WI38 (cell line): ENCODE measurements around the gene SIAH2.

Source experiments
- H3K4me3 ChIP-seq: 2 replicates; pipeline ENCODE4 v1.5.1; 2011; ENCODE audit warnings: low read depth, mild to moderate bottlenecking, control low read depth, low read length
- TF ChIP-seq, protein P1 (sequence below): IDR thresholded peaks from 2 replicates; pipeline ENCODE4 v1.5.1; 2012; ENCODE audit warnings: low read depth, mild to moderate bottlenecking, control low read depth, low read length

SIAH2 gene

DNA sequence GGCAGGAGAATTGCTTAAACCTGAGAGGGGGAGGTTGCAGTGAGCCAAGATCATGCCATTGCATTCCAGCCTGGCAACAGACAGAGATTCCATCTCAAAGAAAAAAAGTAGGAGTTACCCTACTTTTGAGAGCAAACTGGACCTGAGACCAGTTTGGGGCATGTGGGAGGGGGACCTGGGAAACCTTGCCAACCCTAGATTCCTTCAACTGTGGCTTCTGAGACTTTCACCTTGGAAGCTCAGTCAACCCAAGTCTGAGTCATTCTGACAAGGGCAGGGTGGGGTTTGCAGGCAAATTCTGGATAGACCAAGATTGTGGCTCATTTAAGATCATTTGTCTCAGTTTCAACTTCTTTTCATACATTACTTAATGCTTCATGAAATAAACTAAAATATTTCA, 23.8 kb upstream of the SIAH2 start:
- no peak overlapping the region for H3K4me3 ChIP-seq
- TF ChIP-seq, protein P1, sequence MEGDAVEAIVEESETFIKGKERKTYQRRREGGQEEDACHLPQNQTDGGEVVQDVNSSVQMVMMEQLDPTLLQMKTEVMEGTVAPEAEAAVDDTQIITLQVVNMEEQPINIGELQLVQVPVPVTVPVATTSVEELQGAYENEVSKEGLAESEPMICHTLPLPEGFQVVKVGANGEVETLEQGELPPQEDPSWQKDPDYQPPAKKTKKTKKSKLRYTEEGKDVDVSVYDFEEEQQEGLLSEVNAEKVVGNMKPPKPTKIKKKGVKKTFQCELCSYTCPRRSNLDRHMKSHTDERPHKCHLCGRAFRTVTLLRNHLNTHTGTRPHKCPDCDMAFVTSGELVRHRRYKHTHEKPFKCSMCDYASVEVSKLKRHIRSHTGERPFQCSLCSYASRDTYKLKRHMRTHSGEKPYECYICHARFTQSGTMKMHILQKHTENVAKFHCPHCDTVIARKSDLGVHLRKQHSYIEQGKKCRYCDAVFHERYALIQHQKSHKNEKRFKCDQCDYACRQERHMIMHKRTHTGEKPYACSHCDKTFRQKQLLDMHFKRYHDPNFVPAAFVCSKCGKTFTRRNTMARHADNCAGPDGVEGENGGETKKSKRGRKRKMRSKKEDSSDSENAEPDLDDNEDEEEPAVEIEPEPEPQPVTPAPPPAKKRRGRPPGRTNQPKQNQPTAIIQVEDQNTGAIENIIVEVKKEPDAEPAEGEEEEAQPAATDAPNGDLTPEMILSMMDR, result no peak

DNA sequence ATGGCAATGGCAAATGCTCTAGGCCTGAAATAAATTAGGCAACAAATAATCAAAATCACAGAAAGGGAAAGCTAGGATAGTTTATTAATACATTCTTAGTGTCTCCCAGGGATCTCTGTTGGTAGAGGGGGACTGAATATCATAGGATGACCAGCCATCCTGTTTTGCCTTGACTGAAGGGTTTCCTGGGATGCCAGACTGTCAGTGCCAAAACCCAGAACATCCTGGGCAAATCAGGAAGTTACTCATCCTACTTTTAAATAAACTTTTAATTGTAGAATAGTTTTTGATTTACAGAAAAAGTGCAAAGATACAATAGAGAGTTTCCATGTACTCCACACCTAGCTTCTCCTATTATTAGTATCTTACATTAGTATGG, 21.8 kb upstream of the SIAH2 start:
- no peak overlapping the region for H3K4me3 ChIP-seq
- TF ChIP-seq, protein P1, result no peak

DNA sequence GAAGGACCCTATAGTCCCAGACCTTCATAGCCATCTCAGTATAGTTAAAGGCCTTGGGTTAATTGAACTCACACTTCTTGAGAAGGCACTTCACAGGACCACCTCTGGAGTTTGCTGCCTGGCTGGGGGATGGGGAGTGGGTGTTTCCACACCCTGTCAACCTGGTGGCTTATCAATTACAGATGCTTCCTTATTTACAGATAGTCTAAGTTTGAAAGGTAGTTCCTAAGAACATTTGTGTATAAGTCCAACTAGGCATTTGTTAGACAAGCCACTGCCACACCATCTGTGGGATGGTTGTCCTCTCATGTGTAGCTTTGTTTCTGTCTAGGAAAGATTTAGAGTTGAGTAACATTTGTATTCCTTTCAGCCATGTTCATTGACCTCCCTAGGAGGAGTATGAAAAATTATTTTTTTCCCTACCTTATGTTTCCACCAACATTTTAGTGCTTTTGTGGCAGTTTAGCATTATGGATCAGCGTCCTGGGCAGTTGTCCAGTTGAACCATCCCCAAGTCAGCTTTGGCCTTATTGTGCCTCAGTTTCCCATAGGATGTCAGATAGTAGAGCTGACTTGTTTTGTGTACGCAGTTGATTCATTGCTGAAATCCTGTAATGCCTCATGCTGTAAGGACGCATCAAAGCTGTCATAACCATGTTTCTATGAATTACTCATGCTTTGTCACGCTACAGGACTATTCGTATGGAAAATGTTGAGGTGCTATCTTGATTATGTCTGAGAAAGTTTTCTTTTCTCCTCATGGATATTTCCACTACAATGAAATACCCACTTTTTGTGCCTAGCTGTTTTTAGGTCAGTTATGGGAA, 21.2 kb upstream of the SIAH2 start:
- TF ChIP-seq, protein P1, result no peak
- no peak overlapping the region for H3K4me3 ChIP-seq

DNA sequence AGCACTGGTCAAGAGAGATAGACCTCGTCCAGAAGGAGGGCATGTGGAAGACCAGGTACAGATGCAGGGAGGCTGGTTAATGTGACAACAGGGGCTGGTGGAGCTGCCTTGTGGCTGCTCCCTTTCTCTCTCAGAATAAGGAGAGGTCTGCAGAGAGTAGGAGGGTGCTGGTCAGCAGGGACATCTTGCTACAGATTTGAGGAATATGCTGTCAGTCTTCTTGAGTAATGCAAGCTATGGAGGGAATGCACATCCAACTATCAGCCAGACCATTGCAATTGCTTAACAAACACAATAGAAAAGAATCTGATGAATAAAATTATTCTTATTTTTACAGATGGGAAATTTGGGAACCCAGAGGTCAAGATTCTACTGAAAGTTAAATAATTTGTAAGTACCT, 20.3 kb upstream of the SIAH2 start:
- TF ChIP-seq, protein P1, result no peak
- no peak overlapping the region for H3K4me3 ChIP-seq

DNA sequence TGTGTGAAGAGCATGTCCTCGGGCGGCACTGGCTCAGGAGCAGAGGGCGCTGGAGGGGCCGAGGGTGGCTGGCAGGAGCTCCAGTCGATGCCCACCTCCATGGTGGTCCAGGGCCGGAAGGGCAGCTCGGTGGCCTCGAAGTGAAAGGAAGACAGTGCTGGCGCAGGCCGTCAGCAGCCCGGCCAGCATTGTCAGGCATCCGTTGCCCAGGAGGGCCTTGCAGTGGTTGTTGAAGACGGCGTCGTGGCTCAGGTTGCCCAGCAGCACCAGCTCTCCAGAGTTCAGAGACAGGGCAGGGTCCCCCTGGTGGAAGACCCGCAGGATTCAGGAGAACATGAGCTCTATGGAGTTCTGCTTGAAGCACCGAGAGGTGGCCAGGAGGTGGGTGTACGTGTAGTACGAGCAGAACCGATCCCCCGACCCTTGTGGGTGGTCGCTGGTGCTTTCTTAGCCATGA, 16.5 kb upstream of the SIAH2 start:
- TF ChIP-seq, protein P1, result no peak
- no peak overlapping the region for H3K4me3 ChIP-seq

DNA sequence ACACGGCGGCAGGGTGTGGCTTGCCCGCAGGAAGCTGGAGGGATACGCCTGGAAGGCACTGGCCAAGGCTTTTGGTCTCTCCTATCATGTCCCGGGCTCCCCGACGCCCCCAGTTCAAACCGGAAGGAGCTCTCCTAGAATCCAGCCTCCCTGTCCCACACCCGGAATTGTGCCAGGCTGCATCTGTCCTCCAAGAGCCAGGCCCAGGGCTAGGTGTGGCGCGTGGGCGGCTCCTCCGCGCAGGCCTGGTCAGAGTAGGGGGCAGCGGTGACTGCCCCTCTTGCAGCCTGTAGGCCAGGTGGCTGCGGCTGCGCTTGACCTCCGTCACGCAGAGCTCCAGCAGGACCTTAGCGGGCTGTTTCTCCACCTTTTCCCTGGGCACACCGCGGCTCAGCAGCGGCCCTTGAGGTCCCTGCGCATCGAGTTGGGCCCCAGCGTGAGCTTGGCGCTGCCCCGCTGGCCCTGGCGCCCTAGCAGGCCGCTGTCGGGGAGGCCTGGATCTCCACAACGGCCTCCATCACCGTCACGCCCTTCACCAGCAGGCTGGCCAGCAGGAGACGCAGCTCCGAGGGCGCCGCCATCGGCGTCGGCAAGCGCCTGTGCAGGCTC, 15.9 kb upstream of the SIAH2 start:
- no peak overlapping the region for H3K4me3 ChIP-seq
- TF ChIP-seq, protein P1, result no peak

DNA sequence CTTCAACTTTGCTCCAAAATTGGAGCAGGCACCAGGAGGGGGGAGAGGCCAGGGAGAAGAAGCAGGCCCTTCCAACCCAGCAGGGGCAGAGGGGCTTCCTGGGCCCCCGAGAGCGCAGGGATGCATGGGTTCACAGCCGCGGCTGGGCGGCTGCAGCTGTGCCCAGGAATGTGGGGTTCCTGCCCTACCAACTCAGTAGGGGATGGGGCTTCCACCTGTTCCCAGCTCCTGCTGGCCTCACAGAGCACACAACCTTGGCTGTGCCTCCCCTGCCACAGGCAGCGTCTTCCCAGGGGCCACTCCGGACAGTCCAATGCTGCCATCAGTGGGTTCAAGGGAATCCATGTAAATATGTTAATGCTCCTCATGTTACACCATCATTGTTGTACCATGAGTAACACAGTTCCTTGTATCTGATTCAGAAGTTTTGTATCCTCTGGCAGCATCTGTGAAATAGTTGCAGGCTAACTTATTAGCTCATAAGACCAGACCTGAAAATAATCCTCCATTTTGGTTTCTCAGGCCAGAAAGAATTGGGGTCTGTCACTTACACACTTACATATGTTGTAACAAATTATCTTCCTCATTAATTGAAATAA, 12.1 kb upstream of the SIAH2 start:
- TF ChIP-seq, protein P1, result no peak
- H3K4me3 ChIP-seq, result no peak overlapping the region
